ENCODE measurements around the gene MCRIP1.

DNA sequence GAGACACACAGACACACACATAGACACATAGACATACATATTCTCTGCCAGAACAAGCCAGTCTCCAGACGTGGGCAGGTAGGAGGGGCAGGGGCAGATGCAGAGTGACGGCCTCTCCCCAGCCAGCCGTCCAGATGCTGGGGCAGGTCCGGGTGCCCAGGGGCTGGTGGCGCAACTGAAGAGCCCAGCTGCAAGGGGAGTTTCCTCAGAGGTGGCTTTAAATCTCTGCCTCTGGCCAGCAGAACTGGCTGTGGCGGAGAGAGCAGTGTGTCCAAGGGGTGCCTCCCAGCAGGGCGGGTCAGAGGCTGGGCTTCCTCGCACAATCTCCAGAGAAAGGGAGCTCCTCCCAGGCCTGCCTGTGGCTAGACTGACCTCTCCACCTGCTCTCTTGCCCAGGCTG, 38.6 kb downstream of the MCRIP1 start:
- TF ChIP-seq, protein P1, sequence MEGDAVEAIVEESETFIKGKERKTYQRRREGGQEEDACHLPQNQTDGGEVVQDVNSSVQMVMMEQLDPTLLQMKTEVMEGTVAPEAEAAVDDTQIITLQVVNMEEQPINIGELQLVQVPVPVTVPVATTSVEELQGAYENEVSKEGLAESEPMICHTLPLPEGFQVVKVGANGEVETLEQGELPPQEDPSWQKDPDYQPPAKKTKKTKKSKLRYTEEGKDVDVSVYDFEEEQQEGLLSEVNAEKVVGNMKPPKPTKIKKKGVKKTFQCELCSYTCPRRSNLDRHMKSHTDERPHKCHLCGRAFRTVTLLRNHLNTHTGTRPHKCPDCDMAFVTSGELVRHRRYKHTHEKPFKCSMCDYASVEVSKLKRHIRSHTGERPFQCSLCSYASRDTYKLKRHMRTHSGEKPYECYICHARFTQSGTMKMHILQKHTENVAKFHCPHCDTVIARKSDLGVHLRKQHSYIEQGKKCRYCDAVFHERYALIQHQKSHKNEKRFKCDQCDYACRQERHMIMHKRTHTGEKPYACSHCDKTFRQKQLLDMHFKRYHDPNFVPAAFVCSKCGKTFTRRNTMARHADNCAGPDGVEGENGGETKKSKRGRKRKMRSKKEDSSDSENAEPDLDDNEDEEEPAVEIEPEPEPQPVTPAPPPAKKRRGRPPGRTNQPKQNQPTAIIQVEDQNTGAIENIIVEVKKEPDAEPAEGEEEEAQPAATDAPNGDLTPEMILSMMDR (IDR thresholded peaks at IDR 0.05), result no peak
- TF ChIP-seq EZH2 (IDR thresholded peaks at IDR 0.05; ENCODE audit: borderline replicate concordance, insufficient read depth, low read depth, low read length, poor library complexity, severe bottlenecking), result no peak

Data from B cell (primary cell).